ENCODE measurements around the gene TLE5. TPM values are rescaled to one million over a fixed set of nuclear protein-coding genes. Genes with fewer than 3 reads are reported as not detected.
"Not testable (repeated sequence)": the region's sequence is repeated elsewhere in the genome, so short reads cannot be mapped to it uniquely, and the experiment has no call there.

Gene TLE5
- polyA plus RNA-seq, 1 experiment = 317 TPM

- no peak overlapping the region for H3K4me3 ChIP-seq (ENCODE audit: low read depth, low read length)
- TF ChIP-seq CTCF (IDR thresholded peaks at IDR 0.05; ENCODE audit: low read depth, low read length) = no peak
- peaks cover 9% of the 10 kb centered on the region for H3K27me3 ChIP-seq (ENCODE audit: control insufficient read depth, insufficient read depth, low read length)
- POLR2A ChIA-PET = interaction anchor here (0.6 to 1.6 kb wide), 3 partner anchors 20 to 66 kb away, joined by 3 to 5 read pairs (median 3); no protein-coding TSS in a partner anchor
- H3K9me3 ChIP-seq (ENCODE audit: control insufficient read depth, insufficient read depth, low read length) = no peaks in the 10 kb centered on the region; the same call in 1 of the 2 replicates
- CTCF ChIA-PET = interaction anchor here (0.6 kb wide), 1 partner anchor 1055 kb away, joined by 6 read pairs; no protein-coding TSS in a partner anchor
- no peak overlapping the region for H3K27ac ChIP-seq (ENCODE audit: low read depth, low read length)
- no peak for DNase-seq (ENCODE audit: low read depth, low spot score)
Measured at GRCh38 chr19:3015126-3016057, 46.9 kb downstream of the TLE5 start.

DNA sequence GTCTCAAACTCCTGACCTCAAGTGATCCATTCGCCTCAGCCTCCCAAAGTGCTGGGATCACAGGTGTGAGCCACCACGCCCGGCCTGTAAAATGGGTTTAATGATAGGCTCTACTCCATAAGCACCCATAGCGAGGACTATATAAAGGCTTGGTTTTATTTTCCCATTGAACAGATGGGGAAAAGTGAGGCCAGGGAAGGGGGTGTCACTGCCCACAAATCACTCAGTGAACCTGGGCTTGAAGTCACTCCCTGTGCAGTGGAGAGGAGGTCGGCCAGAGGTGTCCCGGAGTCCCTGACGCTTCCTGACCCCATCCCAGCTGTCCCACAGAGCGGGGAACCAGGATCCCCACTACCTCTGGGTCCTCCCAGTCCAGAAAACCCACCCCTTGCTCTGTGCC, 48.2 kb downstream of the TLE5 start:
- no peak for TF ChIP-seq CTCF (IDR thresholded peaks at IDR 0.05; ENCODE audit: low read depth, low read length)
- CTCF ChIA-PET = interaction anchor here (0.7 kb wide), 1 partner anchor 53 kb away, joined by 5 read pairs; no protein-coding TSS in a partner anchor
- no peak for DNase-seq (ENCODE audit: low read depth, low spot score)

GRCh38 chr19:3013263-3013725, 49.0 kb downstream of the TLE5 start:
- H3K4me3 ChIP-seq (ENCODE audit: low read depth, low read length) = no peak overlapping the region
- POLR2A ChIA-PET = no interaction called here
- H3K27me3 ChIP-seq (ENCODE audit: control insufficient read depth, insufficient read depth, low read length) = peaks cover 13% of the 10 kb centered on the region
- no peak for DNase-seq (ENCODE audit: low read depth, low spot score)
- H3K27ac ChIP-seq (ENCODE audit: low read depth, low read length) = no peak overlapping the region
- no peaks in the 10 kb centered on the region for H3K9me3 ChIP-seq (ENCODE audit: control insufficient read depth, insufficient read depth, low read length)
- no peak for TF ChIP-seq CTCF (IDR thresholded peaks at IDR 0.05; ENCODE audit: low read depth, low read length)
- CTCF ChIA-PET = interaction anchor here (0.7 kb wide), 2 partner anchors 62 to 113 kb away, joined by 3 read pairs; no protein-coding TSS in a partner anchor

More for the DNA sequence above, 48.2 kb downstream of the TLE5 start:
- POLR2A ChIA-PET = no interaction called here
- Histone ChIP-seq H3K27ac (ENCODE audit: low read depth, low read length) (no peak overlapping the region), H3K27me3 (ENCODE audit: control insufficient read depth, insufficient read depth, low read length) (peaks cover 9% of the 10 kb centered on the region), H3K9me3 (ENCODE audit: control insufficient read depth, insufficient read depth, low read length) (no peaks in the 10 kb centered on the region; the same call in 1 of the 2 replicates), H3K4me3 (ENCODE audit: low read depth, low read length) (no peak overlapping the region)

GRCh38 chr19:3012621-3013262, 49.6 kb downstream of the TLE5 start:
- no peaks in the 10 kb centered on the region for H3K9me3 ChIP-seq (ENCODE audit: control insufficient read depth, insufficient read depth, low read length)
- CTCF ChIA-PET = interaction anchor here (0.7 kb wide), 1 partner anchor 63 kb away, joined by 3 read pairs; no protein-coding TSS in a partner anchor
- peaks cover 13% of the 10 kb centered on the region for H3K27me3 ChIP-seq (ENCODE audit: control insufficient read depth, insufficient read depth, low read length)
- no peak overlapping the region for H3K27ac ChIP-seq (ENCODE audit: low read depth, low read length)
- no peak for DNase-seq (ENCODE audit: low read depth, low spot score)
- H3K4me3 ChIP-seq (ENCODE audit: low read depth, low read length) = no peak overlapping the region
- no peak for TF ChIP-seq CTCF (IDR thresholded peaks at IDR 0.05; ENCODE audit: low read depth, low read length)
- POLR2A ChIA-PET = interaction anchor here (0.7 kb wide), 1 partner anchor 23 kb away, joined by 3 read pairs; no protein-coding TSS in a partner anchor

- DNase-seq (ENCODE audit: low read depth, low spot score); H3K4me3 ChIP-seq (ENCODE audit: low read depth, low read length); H3K9me3 ChIP-seq (ENCODE audit: control insufficient read depth, insufficient read depth, low read length); H3K27ac ChIP-seq (ENCODE audit: low read depth, low read length); CTCF ChIA-PET: not testable (repeated sequence)
- peaks cover 13% of the 10 kb centered on the region for H3K27me3 ChIP-seq (ENCODE audit: control insufficient read depth, insufficient read depth, low read length)
- POLR2A ChIA-PET = interaction anchor here (0.7 kb wide), 1 partner anchor 24 kb away, joined by 3 read pairs; no protein-coding TSS in a partner anchor
Measured at GRCh38 chr19:3012059-3012458, 50.2 kb downstream of the TLE5 start.

All from AG04450 (cell line).